GM18502 (cell line): ENCODE results near the gene TBC1D3H.
"Not testable (repeated sequence)": the region's sequence is repeated elsewhere in the genome, so short reads cannot be mapped to it uniquely, and the experiment has no call there.

ENCODE experiments used
- ATAC-seq: cut with Tn5 transposase; IDR thresholded peaks from one replicate; pipeline ENCODE4 v1.9.1; 2021; ENCODE audit warnings: mild to moderate bottlenecking; ENCODE audit not compliant: unreplicated experiment, poor library complexity

The TBC1D3H gene

GRCh38 chr17:36388385-36389245, at the start of gene TBC1D3H:
Gene TBC1D3H (minus strand): TSS chr17:36388435. CDS start chr17:36386895, 1,540 bp downstream.
- ATAC-seq = not testable (repeated sequence)

GRCh38 chr17:36428891-36429290, 40.7 kb upstream of the TBC1D3H start:
- ATAC-seq = not testable (repeated sequence)

GRCh38 chr17:36415180-36415941, 27.1 kb upstream of the TBC1D3H start:
- ATAC-seq = not testable (repeated sequence)

- ATAC-seq = not testable (repeated sequence)
Observed at GRCh38 chr17:36390943-36391645, 2.9 kb upstream of the TBC1D3H start.

GRCh38 chr17:36375938-36376337, 12.3 kb downstream of the TBC1D3H start:
- not testable (repeated sequence) for ATAC-seq

GRCh38 chr17:36362496-36362895, 25.7 kb downstream of the TBC1D3H start:
- ATAC-seq = not testable (repeated sequence)
